Activated CD8-positive, alpha-beta memory T cell treated with anti-CD3 and anti-CD28 coated beads, Interleukin-2, amount 50 U/mL, for 1 hour (primary cell): ENCODE results near the gene ANTKMT.
"Not testable (repeated sequence)": the region's sequence is repeated elsewhere in the genome, so short reads cannot be mapped to it uniquely, and the experiment has no call there.

Source experiments
- DNase-seq: peaks from one replicate; pipeline ENCODE4 v3.0.0-alpha.2; 2020; ENCODE audit errors: extremely low read depth

ANTKMT gene

GRCh38 chr16:681746-682427 lies 39.1 kb upstream of the ANTKMT start:
- no peak for DNase-seq

- no peak for DNase-seq
Observed at GRCh38 chr16:682493-683395, 38.2 kb upstream of the ANTKMT start.

GRCh38 chr16:683396-684070 lies 37.4 kb upstream of the ANTKMT start:
- no peak for DNase-seq

- peak; percentile 90 for DNase-seq
Observed at GRCh38 chr16:684071-684794, 36.7 kb upstream of the ANTKMT start, which contains the start of gene JMJD8. TSS of gene JMJD8 (minus strand) at chr16:684334. CDS start at chr16:684319, 15 bp downstream.

GRCh38 chr16:684961-685696 lies 35.8 kb upstream of the ANTKMT start:
- no peak for DNase-seq

DNA sequence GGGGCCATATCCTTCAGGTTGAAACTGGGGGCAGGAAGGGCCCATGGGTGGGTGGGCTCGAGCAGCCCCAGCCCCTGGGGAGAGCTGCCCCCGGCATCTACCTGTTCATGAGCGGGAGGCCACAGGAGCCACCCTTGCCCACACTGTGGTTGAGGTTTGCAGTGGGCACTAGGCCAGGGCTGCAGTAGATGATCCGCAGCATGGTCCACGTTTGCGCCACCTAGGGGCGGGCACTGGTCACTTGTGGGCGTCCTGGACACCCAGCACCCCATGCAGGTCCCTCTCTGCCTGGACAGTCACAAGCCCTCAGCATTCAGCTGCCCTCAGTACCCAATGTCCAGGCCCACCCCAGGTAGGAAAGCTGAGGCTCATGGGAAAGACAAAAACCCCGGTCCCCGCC lies 35.0 kb upstream of the ANTKMT start:
- DNase-seq, result no peak

DNA sequence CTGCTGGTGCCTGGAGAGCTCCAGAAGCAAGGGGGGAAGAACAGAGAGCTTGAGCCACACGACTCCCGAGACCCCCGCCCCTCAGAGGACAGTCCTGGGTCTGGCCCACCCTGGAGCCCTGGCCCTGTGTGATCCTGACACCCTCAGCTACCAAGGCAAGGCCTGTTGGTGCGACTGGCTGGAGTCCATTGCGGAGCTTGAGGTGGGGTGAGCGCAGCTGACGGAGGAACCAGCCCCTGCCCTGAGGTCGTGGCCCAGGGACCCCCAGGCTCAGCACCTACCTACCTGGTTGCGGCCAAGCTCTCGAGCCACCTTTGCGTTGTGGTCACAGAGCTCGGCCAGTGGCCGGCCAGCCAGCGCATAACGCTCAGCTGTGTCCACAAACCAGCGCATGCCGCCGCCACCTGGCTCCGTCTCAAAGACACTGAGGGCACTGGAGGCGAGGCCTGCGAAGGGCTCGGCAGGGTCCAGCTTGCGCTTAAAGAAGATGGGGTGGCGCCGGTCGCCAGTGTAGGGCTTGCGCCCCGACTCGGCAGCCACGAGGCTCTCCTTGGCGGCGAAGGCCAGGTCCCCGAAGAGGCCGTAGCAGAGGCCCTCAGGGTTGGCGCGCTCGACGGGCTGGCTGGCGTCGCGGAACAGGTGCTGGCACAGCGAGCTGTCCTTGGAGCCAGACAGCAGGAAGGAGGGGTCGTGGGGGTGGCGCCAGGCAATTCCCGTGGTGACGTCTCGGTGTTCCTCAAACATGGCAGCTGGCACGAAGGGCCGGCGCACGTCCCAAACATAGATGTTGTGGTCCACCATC lies 34.3 kb upstream of the ANTKMT start:
- no peak for DNase-seq

GRCh38 chr16:687499-687898 lies 33.4 kb upstream of the ANTKMT start:
- DNase-seq, result no peak

GRCh38 chr16:689175-689897 lies 31.6 kb upstream of the ANTKMT start:
- DNase-seq, result no peak

DNA sequence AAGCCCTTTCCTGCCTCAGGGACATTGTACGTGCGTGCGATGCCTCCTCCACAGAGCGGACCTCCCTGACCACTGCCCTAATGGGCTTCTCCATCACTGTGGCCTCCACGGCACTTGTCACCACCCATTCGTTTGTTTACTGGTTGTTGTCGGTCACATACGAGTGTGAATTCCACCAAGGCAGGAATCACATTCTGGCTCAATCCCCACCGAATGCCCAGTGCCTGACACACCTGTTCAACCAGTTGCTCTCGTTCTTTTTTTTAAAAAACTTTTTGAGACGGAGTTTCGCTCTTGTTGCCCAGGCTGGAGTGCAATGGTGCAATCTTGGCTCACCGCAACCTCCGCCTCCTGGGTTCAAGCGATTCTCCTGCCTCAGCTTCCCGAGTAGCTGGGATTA lies 29.7 kb upstream of the ANTKMT start:
- DNase-seq, result not testable (repeated sequence)

- DNase-seq, result no peak
Observed at GRCh38 chr16:692356-693108, 28.4 kb upstream of the ANTKMT start.

DNA sequence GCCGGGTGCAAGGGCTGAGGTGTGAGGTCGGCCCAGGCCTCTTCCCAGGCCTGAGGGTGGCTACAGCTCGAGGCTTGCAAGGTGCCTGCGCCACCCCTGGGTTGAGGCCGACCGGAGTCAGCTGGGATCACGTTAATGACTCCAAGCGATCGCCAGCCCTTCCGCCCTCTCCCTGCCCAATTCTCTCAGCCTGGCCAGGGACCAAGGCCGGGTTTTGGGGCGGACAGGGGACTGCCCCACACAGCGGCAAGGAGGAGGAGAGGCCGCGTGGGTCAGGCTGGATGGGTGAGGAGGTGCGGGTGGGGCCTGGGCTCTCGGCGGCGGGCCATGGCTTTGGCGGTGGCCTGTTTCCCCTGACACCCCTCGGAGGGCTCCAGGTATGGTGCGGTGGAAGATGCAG lies 27.6 kb upstream of the ANTKMT start:
- DNase-seq, result no peak

- DNase-seq, result no peak
Observed at GRCh38 chr16:693766-694165, 27.2 kb upstream of the ANTKMT start.

DNA sequence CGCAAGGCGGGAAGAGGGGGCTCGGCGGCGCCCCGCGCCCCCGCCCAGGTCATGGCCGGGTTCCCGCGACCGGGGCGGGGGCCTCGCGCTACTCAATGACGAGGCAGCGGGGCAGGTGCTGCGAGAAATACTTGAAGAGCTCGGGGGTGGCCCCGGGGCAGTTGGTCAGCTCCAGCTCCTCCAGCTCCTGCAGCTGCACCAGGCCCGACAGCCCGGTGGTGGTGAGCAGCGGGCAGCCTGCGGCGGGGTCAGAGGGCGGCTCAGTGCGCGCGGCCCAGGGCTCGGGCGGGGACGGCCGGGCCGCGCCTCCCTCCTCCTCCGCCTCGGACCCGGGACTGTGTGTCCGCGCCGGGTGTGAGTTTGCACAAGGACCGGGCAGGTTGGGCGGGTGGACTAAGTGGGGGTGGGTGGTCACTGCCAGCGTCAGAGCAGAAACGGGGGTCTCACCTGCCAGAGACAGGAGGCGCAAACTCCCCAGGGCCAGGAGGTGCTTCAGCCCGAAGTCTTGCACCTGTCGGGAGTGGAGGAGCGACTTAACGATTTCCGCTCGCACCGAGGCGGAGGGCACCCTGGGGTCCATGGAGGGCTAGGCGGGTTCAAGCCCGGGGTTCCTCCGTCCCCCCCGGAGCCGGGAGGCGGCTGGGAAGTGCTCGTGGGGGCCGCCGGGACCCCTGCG lies 26.6 kb upstream of the ANTKMT start:
- no peak for DNase-seq

DNA sequence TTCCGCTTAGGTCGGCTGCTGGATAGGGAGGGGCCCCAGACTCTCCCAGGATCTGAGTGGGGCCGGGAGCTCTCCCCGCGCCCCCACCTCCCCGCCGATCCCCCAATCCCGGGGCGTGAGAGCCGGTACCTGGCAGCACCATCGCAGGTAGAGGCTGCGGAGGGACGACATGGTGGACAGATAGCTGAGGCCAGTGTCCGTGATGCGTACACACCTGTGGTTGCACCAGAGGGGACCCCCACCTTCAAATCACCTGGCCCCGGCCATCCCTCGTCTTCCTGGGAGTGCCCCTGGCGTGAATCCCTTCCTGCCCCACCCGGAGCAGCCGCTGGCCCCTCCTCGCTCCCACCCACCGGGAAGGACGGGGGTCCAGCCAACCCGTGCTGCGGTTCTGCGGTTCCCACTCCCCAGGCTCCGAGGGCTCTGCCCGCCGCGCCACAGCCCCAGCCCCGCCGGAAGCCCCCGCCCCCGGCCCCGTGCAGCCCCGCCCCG lies 26.0 kb upstream of the ANTKMT start:
- no peak for DNase-seq

DNA sequence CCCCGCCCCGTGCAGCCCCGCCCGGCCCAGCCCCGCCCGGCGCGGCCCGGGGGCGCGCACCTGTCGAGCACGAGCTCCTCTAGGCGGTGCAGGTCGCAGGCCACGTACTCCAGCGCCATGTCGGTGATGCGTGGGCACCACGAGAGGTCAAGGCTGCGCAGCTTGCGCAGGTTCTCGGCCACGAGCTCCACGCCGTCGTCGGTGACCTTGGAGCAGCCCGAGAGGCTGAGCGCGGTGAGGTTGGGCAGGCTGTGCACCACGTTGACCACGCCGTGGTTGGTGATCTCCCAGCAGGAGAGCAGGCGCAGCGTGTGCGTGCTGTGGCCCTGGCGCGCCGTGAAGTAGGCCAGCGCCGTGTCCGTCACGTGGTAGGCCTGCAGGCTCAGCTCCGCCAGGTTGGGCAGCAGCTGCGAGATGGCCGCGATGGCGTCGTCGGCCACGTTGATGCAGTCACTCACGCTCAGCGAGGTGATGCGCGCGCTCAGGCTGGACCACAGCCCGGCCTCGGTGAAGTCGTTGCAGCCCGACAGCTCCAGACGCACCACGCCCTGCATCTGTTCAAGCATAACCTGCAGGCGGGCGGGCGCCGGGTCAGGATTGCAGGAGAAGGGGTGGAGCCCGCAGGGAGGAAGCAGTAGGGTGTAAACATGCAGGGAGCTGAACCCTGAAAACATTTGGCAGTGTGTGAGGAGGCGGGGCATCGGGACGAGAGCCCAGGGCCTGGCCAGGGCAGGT lies 25.4 kb upstream of the ANTKMT start:
- DNase-seq, result no peak

DNA sequence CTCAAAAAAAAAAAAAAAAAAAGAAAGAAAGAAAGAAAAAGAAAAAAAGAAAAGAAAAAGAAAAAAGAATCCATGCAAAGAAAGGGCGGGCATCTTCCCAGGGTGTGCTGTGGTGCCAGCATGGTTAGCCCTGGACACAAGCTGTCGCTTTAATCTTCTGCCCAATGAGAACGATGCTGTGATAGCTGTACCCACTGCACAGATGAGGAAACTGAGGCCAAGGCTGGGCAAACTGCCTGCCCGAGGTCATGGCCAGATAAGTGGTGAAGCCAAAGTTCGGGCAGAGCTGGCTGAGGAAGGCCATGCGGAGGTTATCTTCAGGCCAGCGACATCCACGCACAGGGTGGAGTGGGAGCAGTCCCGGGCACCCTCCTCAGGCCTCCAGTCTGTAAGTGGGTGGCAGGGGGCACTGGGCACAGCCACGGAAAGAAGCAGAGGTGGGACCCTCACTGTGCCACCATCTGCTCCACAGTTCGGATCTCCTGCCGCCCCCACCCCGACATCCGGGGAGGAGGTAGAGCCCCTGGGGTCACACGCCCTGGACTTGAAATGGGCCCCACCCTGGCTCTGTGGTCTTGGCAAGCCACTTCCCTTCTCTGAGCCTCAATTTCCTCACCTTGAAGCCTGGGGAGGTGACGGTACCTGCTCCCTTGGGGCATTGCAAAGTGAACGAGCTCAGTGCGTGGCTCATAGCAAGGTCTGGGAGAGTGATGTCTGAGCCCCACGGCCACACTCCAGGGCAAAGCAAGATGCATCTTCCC lies 21.9 kb upstream of the ANTKMT start:
- DNase-seq, result no peak
